Lung (tissue), 12 donors: ENCODE results near the gene RAD50. TPM values are rescaled to one million over a fixed set of nuclear protein-coding genes. Genes with fewer than 3 reads are reported as not detected.

Experiments
- ATAC-seq: fragments of 200-7000 bp; cut with Tn5 transposase; one replicate; pipeline ENCODE4 v1.9.1; 2020; ENCODE audit warnings: moderate number of reproducible peaks; ENCODE audit not compliant: insufficient read depth, low FRiP score
- DNase-seq, 3 donors: peaks; one replicate each; pipeline ENCODE4 v3.0.0-alpha.2; 2013 to 2017
- H3K27ac ChIP-seq, 2 donors: one replicate each; pipeline ENCODE4 v1.5.1; 2013; ENCODE audit warnings: mild to moderate bottlenecking in 2 of 2, moderate library complexity in 2 of 2, control low read depth in 1 of 2, inconsistent platforms in 1 of 2, low read depth in 1 of 2, low read length in 1 of 2
- H3K27me3 ChIP-seq, 3 donors: one replicate each; pipeline ENCODE4 v1.5.1; 2013; ENCODE audit warnings: low read length in 2 of 3; ENCODE audit not compliant: control insufficient read depth in 3 of 3, insufficient read depth in 3 of 3
- H3K36me3 ChIP-seq, 4 donors: one replicate each; pipeline ENCODE4 v1.5.1; 2013; ENCODE audit warnings: low read length in 4 of 4, mild to moderate bottlenecking in 1 of 4, moderate library complexity in 1 of 4; ENCODE audit not compliant: control insufficient read depth in 4 of 4, insufficient read depth in 4 of 4
- H3K4me1 ChIP-seq, 5 donors: one replicate each; pipeline ENCODE4 v1.5.1; 2013; ENCODE audit warnings: low read length in 5 of 5, mild to moderate bottlenecking in 2 of 5, moderate library complexity in 1 of 5; ENCODE audit not compliant: control insufficient read depth in 5 of 5, insufficient read depth in 5 of 5
- H3K4me3 ChIP-seq: one replicate; pipeline ENCODE4 v1.5.1; 2013; ENCODE audit warnings: mild to moderate bottlenecking, control low read depth, moderate library complexity
- H3K9ac ChIP-seq, 2 donors: one replicate each; pipeline ENCODE4 v1.5.1; 2013; ENCODE audit warnings: low read length in 2 of 2, control low read depth in 1 of 2; ENCODE audit not compliant: insufficient read depth in 1 of 2
- H3K9me3 ChIP-seq, 4 donors: one replicate each; pipeline ENCODE4 v1.5.1; 2013; ENCODE audit warnings: low read length in 3 of 4, mild to moderate bottlenecking in 1 of 4, moderate library complexity in 1 of 4; ENCODE audit not compliant: control insufficient read depth in 4 of 4, insufficient read depth in 3 of 4
- WGBS, 2 donors: extraction: QIAGEN DNeasy Blood & Tissue Kit; methylation state at CpG; one replicate each; pipeline ENCODE4 v1.1.7; 2013; 5-methylcytosine and 5-hydroxymethylcytosine counted together
- polyA plus RNA-seq, 2 donors: library from polyadenylated mRNA; stranded (reverse); fragments of 200-250 nt; gene quantifications; one replicate each; pipeline ENCODE4 v1.2.1, GENCODE V29; 2013
- total RNA-seq, 2 donors: library from RNA; depleted of rRNA in 1 of 2; stranded (reverse); fragments of >200 nt in 1 of 2; gene quantifications; one replicate each; pipeline ENCODE4 v1.2.1, GENCODE V29; 2014 to 2021
- TF ChIP-seq, protein P1 (sequence below): IDR thresholded peaks from 2 replicates; pipeline ENCODE4 v1.5.1; 2012; ENCODE audit warnings: mild to moderate bottlenecking; ENCODE audit errors: control extremely low read depth, extremely low read depth
- donor health status: control.
- donor health status: control.
- donor health status: Bipolar disorder and iron deficiency.
- donor health status: healthy.
- donor health status: DM: yes; HTN: yes; CAD: no.

The RAD50 gene
- total and polyA plus RNA-seq, 4 donors, result 8.2 to 46.7 (median 18.8) TPM

DNA sequence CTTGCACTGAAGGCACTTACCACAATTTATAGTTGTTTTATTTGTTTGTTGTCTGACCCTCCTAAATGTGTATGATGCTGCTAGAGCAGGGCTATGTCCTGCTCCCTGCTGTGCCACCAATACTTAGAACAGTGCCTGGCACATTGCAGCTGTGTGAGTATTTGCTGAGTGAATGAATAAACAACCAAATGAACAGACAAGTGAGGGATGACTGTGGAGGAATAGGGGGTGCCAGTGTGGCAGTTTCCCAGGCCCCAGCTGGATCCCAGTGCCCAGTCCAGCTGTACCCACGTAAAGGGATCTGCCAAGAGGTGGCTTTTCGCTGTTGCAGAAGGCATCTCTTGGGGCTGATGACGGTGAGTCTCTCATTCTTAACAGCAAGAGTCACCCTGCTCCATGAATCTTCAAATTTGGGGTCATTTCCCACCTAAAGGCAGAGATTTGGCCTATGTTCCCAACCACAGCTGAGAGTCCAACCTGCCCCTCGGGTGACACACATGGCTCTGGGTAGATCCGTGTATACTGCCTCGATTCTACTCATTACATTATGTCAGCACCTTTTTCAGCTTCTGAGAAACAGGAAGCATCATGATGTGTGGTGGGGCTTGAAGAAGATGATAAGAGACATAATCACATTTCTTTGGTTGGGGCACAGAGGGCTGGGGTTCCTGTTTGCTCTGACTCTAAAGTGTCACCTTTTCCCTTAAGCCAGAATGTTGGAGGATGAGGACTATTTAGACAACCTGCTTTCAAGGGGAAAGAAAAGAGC lies 27.7 kb upstream of the RAD50 start:
- WGBS, 2 donors, result 43 to 63% methylated on average over 6 of the region's 6 CpGs

DNA sequence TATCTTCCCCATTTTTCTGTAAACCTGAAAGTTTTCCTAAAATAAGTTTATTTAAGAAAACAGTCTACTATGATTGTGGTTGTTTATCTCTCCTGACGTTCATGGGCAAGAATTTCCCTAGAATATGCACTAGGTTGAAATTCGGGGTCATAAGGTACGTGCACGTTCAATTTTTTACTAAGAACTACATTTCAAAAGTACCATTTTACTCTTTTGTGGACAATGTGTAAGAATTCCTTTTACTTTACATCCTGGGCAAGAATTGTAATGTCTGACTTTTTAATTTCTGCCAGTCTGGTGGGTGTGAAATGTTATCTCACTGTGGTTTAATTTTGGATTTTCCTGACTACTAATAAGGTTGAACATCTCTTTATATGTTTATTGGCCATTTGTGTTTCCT lies 25.8 kb upstream of the RAD50 start:
- TF ChIP-seq, protein P1, sequence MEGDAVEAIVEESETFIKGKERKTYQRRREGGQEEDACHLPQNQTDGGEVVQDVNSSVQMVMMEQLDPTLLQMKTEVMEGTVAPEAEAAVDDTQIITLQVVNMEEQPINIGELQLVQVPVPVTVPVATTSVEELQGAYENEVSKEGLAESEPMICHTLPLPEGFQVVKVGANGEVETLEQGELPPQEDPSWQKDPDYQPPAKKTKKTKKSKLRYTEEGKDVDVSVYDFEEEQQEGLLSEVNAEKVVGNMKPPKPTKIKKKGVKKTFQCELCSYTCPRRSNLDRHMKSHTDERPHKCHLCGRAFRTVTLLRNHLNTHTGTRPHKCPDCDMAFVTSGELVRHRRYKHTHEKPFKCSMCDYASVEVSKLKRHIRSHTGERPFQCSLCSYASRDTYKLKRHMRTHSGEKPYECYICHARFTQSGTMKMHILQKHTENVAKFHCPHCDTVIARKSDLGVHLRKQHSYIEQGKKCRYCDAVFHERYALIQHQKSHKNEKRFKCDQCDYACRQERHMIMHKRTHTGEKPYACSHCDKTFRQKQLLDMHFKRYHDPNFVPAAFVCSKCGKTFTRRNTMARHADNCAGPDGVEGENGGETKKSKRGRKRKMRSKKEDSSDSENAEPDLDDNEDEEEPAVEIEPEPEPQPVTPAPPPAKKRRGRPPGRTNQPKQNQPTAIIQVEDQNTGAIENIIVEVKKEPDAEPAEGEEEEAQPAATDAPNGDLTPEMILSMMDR, result no peak
- no peaks in the 10 kb centered on the region for H3K4me1 ChIP-seq
- H3K27me3 ChIP-seq, result no peaks in the 10 kb centered on the region
- H3K9ac ChIP-seq, result no peak overlapping the region
- no peak overlapping the region for H3K27ac ChIP-seq
- no peaks in the 10 kb centered on the region for H3K36me3 ChIP-seq
- ATAC-seq (no peak), DNase-seq (no peak)
- no peak overlapping the region for H3K4me3 ChIP-seq
- H3K9me3 ChIP-seq, result no peaks in the 10 kb centered on the region
- 83 to 84% methylated on average over 4 of the region's 4 CpGs for WGBS, 2 donors

More for the DNA sequence above, 27.7 kb upstream of the RAD50 start:
- Histone ChIP-seq H3K9ac (no peak overlapping the region), H3K4me3 (no peak overlapping the region), H3K36me3 (no peaks in the 10 kb centered on the region), H3K9me3 (no peaks in the 10 kb centered on the region), H3K4me1 (no peaks in the 10 kb centered on the region), H3K27ac (no peak overlapping the region), H3K27me3 (no peaks in the 10 kb centered on the region)
- no peak for DNase-seq
- ATAC-seq, result no peak
- TF ChIP-seq, protein P1, result no peak

DNA sequence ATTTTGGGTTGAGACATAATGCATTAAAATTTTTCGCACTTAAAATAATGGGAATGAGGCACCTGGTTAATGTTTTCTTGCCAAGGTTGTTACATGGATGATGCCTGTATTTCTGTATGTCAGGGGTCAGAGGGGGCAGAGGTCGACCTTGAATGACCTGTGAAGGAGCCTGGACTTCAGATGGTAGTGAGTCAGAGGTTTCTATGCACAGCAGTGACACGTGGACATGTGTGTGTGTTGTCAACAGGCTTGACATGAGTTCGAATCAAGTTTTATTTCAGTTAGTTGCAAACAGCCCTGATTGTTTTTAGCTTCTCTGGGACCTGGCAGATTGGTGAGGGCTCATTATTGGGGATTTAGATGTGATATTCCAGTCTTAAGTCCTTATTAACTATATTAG lies 17.1 kb upstream of the RAD50 start:
- Histone ChIP-seq H3K36me3 (no peaks in the 10 kb centered on the region), H3K4me1 (no peaks in the 10 kb centered on the region), H3K9ac (no peak overlapping the region), H3K27me3 (no peaks in the 10 kb centered on the region), H3K27ac (no peak overlapping the region), H3K9me3 (no peaks in the 10 kb centered on the region), H3K4me3 (no peak overlapping the region)
- DNase-seq (no peak), ATAC-seq (no peak)
- 86 to 91% methylated on average over 4 of the region's 4 CpGs for WGBS, 2 donors
- TF ChIP-seq, protein P1, result no peak
